ENCODE measurements around the gene KLHL17.

Gene KLHL17

GRCh38 chr1:997713-997992 is 37.3 kb downstream of the KLHL17 start:
- TF ChIP-seq CTCF (IDR thresholded peaks at IDR 0.05; ENCODE audit: low read depth, low read length): no peak
- in situ Hi-C loops (cut with HindIII; ENCODE audit: low sequenced_read_pairs): no loop called here
- no peak for DNase-seq (ENCODE audit: low read depth, low spot score)
- H3K4me3 ChIP-seq (ENCODE audit: low read depth, low read length): no peak overlapping the region

- in situ Hi-C loops (cut with HindIII; ENCODE audit: low sequenced_read_pairs): no loop called here
- no peak for DNase-seq (ENCODE audit: low read depth, low spot score)
- no peak for TF ChIP-seq CTCF (IDR thresholded peaks at IDR 0.05; ENCODE audit: low read depth, low read length)
- H3K4me3 ChIP-seq (ENCODE audit: low read depth, low read length): no peak overlapping the region
Observed at GRCh38 chr1:997993-998744, 37.8 kb downstream of the KLHL17 start.

- peak; percentile 38 for DNase-seq (ENCODE audit: low read depth, low spot score)
- TF ChIP-seq CTCF (IDR thresholded peaks at IDR 0.05; ENCODE audit: low read depth, low read length): no peak
- H3K4me3 ChIP-seq (ENCODE audit: low read depth, low read length): peak overlapping the region; percentile 21
- in situ Hi-C loops (cut with HindIII; ENCODE audit: low sequenced_read_pairs): no loop called here
Observed at GRCh38 chr1:998745-998994, 38.3 kb downstream of the KLHL17 start.

- peak overlapping the region; percentile 41 for H3K4me3 ChIP-seq (ENCODE audit: low read depth, low read length)
- in situ Hi-C loops (cut with HindIII; ENCODE audit: low sequenced_read_pairs): no loop called here
- no peak for DNase-seq (ENCODE audit: low read depth, low spot score)
- TF ChIP-seq CTCF (IDR thresholded peaks at IDR 0.05; ENCODE audit: low read depth, low read length): no peak
Observed at GRCh38 chr1:998995-999724, 38.8 kb downstream of the KLHL17 start.

- in situ Hi-C loops (cut with HindIII; ENCODE audit: low sequenced_read_pairs): no loop called here
- peak within 1 kb of the TSS; percentile 51 for H3K4me3 ChIP-seq (ENCODE audit: low read depth, low read length)
- peak; percentile 88 for DNase-seq (ENCODE audit: low read depth, low spot score)
- TF ChIP-seq CTCF (IDR thresholded peaks at IDR 0.05; ENCODE audit: low read depth, low read length): no peak
Observed at GRCh38 chr1:999725-1000356, 39.5 kb downstream of the KLHL17 start, which contains the start of gene HES4. Gene HES4 (minus strand): TSS chr1:1000097. CDS start chr1:999973, 124 bp downstream.

- TF ChIP-seq CTCF (IDR thresholded peaks at IDR 0.05; ENCODE audit: low read depth, low read length): no peak
- DNase-seq (ENCODE audit: low read depth, low spot score): peak; percentile 80
- H3K4me3 ChIP-seq (ENCODE audit: low read depth, low read length): peak overlapping the region; percentile 51
- in situ Hi-C loops (cut with HindIII; ENCODE audit: low sequenced_read_pairs): no loop called here
Observed at GRCh38 chr1:1000357-1001056, 40.1 kb downstream of the KLHL17 start.

Data from astrocyte of the spinal cord (primary cell).